GM18873 (cell line): Measurements from ENCODE around the gene ROPN1.
"Not testable (repeated sequence)": the region's sequence is repeated elsewhere in the genome, so short reads cannot be mapped to it uniquely, and the experiment has no call there.

Source experiments
- ATAC-seq: cut with Tn5 transposase; IDR thresholded peaks from one replicate; pipeline ENCODE4 v1.9.1; 2021; ENCODE audit warnings: mild to moderate bottlenecking, moderate library complexity, moderate number of reproducible peaks; ENCODE audit not compliant: unreplicated experiment, low FRiP score

The ROPN1 gene

DNA sequence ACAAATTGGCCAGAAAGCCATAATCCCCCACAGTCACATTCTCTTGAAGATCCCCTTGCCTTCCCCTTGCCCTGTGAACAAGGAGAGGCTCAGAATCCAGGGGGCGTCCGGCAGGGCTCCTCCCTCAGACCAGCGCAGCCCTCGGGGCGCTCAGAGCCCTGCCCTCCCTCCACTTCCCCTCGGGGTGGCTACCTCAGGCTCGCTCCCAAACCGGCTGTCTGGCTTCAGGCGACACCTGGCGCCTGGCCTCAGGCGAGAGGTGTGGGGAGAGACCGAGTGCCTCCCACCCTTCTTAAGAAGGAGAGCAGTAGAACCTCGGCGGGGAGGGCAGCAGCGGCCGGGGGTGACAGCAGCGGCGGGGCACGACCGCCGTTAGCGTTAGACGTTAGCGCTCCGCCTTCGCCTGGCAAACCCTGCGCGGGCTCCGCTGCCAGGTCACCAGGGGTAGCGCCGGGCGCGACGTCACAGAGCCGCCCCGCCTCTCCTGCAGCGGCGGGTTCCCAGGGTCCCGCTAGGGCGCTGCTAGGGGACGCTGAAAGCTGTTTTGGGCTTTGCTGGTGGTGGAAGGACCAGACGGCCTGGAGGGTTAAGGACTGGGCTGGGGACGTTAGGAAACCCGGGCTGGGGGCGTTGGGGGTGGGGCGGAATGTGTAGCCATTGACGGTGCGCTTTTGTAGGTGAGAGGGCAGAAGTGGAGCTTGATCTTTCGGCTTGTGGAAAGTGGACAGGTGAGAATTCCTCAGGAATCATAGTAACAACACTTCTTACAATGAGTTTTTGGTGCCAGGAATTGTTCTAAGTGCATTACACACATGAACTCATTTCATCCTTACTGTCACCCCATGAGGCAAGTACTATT lies at the start of gene ROPN1:
ROPN1 (minus strand) TSS at position 395 of the 859 bp plus-strand sequence. CDS start 11,643 bp downstream, outside the sequence.
- ATAC-seq = not testable (repeated sequence)

GRCh38 chr3:124041553-124041952 lies 49.6 kb upstream of the ROPN1 start:
- no peak for ATAC-seq

DNA sequence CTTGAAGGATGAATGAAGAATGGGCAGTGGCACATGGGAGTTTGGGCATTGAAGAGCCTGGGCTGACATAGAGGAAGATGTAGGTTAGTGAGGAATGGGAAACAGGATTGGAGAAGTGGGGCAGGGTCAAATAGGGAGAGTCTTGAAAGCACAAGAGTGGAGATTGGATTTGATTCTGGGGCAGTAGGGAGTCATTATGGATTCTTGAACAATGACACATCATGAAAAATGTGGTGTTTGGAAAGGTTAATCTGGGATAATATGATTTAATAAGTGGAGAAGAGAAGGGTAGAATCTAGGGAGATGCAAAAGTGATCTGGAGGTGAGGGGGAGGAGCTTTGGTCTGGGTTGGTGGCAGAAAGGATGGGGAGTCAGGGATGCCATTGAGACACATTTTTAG lies 45.4 kb upstream of the ROPN1 start:
- no peak for ATAC-seq

- ATAC-seq = not testable (repeated sequence)
Measured at GRCh38 chr3:124036214-124036613, 44.3 kb upstream of the ROPN1 start.

- ATAC-seq = no peak
Measured at GRCh38 chr3:124035463-124036121, 43.7 kb upstream of the ROPN1 start.

DNA sequence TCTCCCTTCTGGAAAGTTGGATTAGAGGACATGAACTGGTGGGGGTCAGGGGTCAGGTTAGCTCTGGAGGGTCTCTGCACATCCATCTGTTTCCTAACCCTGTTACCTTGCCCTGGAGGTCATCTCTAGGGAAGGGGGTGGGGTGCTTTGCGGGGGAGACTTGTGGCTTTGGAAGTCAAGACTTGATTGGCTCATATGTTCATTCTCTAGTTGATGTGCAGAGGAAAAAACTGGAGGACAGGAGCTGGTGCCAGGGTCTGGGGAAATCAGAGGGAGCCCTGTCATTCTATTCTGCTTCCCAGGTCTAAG lies 42.9 kb upstream of the ROPN1 start:
- ATAC-seq = no peak

DNA sequence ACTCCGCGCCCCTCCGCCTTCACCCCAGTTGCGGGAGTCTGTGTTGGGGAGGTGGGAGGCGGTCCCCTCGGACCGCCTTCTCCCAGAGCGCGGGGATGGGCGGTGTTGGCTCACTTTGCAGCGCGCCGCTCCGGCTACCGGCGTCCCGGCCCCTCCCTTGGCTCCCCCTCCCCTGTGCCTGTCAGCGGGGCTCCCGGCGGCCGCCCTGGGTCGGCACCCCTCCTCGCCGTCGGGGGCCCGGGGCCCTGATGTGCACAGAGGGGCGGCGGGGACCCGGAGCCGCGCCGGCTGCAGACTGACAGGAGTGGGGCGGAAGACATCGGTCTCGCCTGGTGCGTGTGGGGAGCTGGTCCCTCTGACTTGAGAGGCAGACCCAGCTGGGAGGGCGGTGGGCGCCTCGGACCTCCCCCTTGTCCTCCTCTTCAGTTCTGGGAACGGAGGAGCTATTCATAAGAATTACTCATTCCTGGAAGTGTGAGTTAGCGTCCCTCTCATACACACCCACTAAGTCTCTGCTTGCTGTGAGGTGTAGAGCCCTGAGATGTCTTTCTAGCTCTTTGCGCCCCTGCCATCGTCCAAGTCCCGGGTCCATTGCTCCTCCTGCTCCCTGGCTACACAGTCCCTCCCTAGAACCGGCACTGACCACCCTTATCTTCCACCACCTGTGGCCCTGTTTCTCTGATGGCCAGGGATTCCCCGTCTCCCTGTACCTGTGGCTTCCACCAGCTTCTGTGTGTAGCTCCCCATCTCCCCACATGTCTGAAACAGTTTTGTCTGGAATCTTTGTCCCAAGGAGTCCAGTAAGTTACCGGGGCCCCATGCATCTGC lies 42.3 kb upstream of the ROPN1 start:
- no peak for ATAC-seq

GRCh38 chr3:124033360-124034015 lies 41.6 kb upstream of the ROPN1 start, which contains the start of gene KALRN:
KALRN (plus strand) TSS chr3:124033369.
- ATAC-seq = no peak

DNA sequence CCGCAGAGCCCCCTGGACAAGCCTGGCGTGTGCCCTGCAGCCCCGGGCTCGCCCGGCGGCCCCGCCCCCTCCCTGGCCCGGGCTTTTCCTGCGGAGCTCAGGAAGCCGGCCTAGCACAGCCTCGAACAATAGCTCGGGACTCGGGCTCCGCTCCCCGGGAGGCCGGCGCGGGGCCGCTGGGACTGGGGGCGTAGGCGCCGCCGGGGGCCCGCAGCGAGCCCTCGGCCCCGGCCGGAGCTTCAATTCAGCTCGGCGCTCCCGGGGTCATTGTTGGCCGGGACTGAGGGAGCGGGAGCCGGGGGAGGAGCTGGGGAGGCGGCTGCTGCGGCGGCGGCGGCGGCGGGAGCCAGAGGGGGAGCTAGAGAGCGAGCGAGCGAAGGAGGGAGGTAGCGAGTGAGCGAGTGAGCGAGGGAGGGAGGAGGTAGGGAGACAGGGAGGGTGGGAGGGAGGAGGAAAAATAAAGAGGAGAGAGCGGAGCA lies 41.0 kb upstream of the ROPN1 start:
- peak; percentile 50 for ATAC-seq

- no peak for ATAC-seq
Measured at GRCh38 chr3:124032311-124032880, 40.5 kb upstream of the ROPN1 start.

GRCh38 chr3:124026516-124026915 lies 34.6 kb upstream of the ROPN1 start:
- no peak for ATAC-seq

DNA sequence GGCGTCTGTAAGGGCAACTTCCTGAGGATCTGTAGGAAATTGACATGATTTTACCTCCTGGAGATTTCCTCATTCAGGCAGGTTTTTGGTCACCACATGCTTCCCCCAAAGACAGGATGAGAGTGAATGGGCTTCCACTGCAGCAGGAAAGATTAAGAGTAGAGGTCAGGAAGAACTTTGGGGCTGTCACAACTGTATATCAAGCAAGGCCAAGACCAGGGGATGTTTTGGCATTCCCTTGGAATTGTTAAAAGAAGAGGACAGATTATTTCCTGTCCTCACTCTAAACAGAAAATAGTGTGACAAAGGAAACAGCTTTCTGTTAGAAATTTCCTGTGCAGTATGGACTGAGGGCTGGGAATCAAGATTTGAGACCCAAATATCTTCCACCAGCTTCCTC lies 31.6 kb upstream of the ROPN1 start:
- ATAC-seq = not testable (repeated sequence)

GRCh38 chr3:124019291-124019690 lies 27.4 kb upstream of the ROPN1 start:
- ATAC-seq = no peak

GRCh38 chr3:124017502-124017901 lies 25.6 kb upstream of the ROPN1 start:
- ATAC-seq = not testable (repeated sequence)

DNA sequence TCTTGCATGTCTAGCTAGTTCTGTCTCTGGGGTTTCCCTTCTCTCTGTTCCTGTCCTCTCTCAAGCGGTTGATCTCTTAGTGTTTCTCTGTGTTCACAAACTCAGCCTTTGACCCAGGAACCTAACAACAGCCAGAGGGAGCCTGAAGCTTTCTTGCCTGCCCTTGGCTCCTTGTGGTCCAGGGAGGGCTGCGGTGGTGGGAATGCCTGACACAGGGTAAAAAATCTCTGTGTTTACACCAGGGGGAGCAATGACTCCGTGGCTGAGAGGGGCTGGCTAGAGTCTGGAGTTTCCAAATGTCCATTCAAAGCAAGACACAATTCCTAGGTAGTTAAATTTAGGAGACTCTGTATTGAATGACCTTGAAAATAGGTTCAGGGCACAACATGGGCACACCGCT lies 24.6 kb upstream of the ROPN1 start:
- not testable (repeated sequence) for ATAC-seq

GRCh38 chr3:124014366-124014942 lies 22.5 kb upstream of the ROPN1 start:
- no peak for ATAC-seq

- ATAC-seq = not testable (repeated sequence)
Measured at GRCh38 chr3:124008321-124008720, 16.4 kb upstream of the ROPN1 start.

- no peak for ATAC-seq
Measured at GRCh38 chr3:124007186-124007585, 15.3 kb upstream of the ROPN1 start.

- ATAC-seq = not testable (repeated sequence)
Measured at GRCh38 chr3:124002405-124003079, 10.6 kb upstream of the ROPN1 start.
